ENCODE results near the gene URB1.
"Not testable (repeated sequence)": the region's sequence is repeated elsewhere in the genome, so short reads cannot be mapped to it uniquely, and the experiment has no call there.

URB1 gene

GRCh38 chr21:32278518-32279376, 114.1 kb downstream of the URB1 start, which contains the start of gene MIS18A:
Gene MIS18A, minus strand, starts transcription at chr21:32279049. Its CDS starts 35 bp downstream, at chr21:32279014.
- no peak for TF ChIP-seq CTCF (IDR thresholded peaks at IDR 0.05; ENCODE audit: borderline replicate concordance, insufficient read depth, low read depth, low read length)
- peak within 1 kb of the TSS; percentile 93 for H3K4me3 ChIP-seq (ENCODE audit: low read depth, low read length)

- peak overlapping the region; percentile 93 for H3K4me3 ChIP-seq (ENCODE audit: low read depth, low read length)
- TF ChIP-seq CTCF (IDR thresholded peaks at IDR 0.05; ENCODE audit: borderline replicate concordance, insufficient read depth, low read depth, low read length), result no peak
These were observed 114.7 kb downstream of the URB1 start for GRCh38 chr21:32278103-32278502.

- H3K4me3 ChIP-seq (ENCODE audit: low read depth, low read length), result no peak overlapping the region
- no peak for TF ChIP-seq CTCF (IDR thresholded peaks at IDR 0.05; ENCODE audit: borderline replicate concordance, insufficient read depth, low read depth, low read length)
These were observed 116.1 kb downstream of the URB1 start for GRCh38 chr21:32276671-32277070.

- no peak for TF ChIP-seq CTCF (IDR thresholded peaks at IDR 0.05; ENCODE audit: borderline replicate concordance, insufficient read depth, low read depth, low read length)
These were observed 122.1 kb downstream of the URB1 start for GRCh38 chr21:32270748-32271147.

GRCh38 chr21:32265321-32265720, 127.5 kb downstream of the URB1 start:
- not testable (repeated sequence) for H3K4me3 ChIP-seq (ENCODE audit: low read depth, low read length)

More at GRCh38 chr21:32270748-32271147, 122.1 kb downstream of the URB1 start:
- H3K4me3 ChIP-seq (ENCODE audit: low read depth, low read length), result no peak overlapping the region

- TF ChIP-seq CTCF (IDR thresholded peaks at IDR 0.05; ENCODE audit: borderline replicate concordance, insufficient read depth, low read depth, low read length), result no peak
- H3K4me3 ChIP-seq (ENCODE audit: low read depth, low read length), result no peak overlapping the region
These were observed 130.9 kb downstream of the URB1 start for GRCh38 chr21:32261929-32262328.
